Esophagus mucosa (tissue), 1 donor: ENCODE data around the gene NUP54. TPM values are rescaled to one million over a fixed set of nuclear protein-coding genes. Genes with fewer than 3 reads are reported as not detected.

Experiments used
- ATAC-seq: fragments of 200-7000 bp; cut with Tn5 transposase; one replicate; pipeline ENCODE4 v1.9.1; 2020
- total RNA-seq: library from RNA; stranded (reverse); gene quantifications from one replicate; pipeline ENCODE4 v1.2.4, GENCODE V29; 2023
- donor health status: DM: yes; HTN: yes; CAD: no.

NUP54 gene
- total RNA-seq, 1 donor from 2014 or later, result 31.7 TPM

DNA sequence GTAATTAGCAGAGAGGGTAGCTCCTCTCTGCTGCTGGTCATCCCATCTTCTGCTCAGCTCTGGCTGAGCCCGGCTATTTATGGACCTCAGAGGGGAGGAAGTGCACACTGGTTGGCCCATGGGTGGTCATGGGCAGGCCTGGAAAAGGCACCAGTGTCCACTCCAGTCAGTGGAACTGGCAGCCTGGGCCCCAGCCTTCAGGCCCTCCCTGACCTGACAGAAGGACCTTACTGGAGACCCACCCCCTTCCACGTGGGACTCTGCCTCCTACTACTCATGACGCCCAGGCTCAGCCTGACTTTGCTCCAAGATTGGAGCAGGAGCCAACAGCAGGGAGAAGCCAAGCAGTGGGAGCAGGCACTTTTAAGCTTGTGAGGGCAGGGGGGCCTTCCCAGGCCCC is 81.7 kb downstream of the NUP54 start:
- ATAC-seq, result no peak

Other genes with a start within 250 kb of the NUP54 start
- not detected for gene PPEF2, start 245.9 kb downstream of the NUP54 start, total RNA-seq
- gene NAAA, start 207.4 kb downstream of the NUP54 start, total RNA-seq, result 22.9 TPM
- gene SDAD1, start 157.5 kb downstream of the NUP54 start, total RNA-seq, result 27.5 TPM
- not detected for gene CXCL9, start 140.9 kb downstream of the NUP54 start, total RNA-seq
- 0.32 TPM for gene CXCL10, start 124.9 kb downstream of the NUP54 start, total RNA-seq
- 0.24 TPM for gene CXCL11, start 112.3 kb downstream of the NUP54 start, total RNA-seq
- gene ART3, start 73.7 kb downstream of the NUP54 start, total RNA-seq, result not detected
- gene SCARB2, start 65.4 kb upstream of the NUP54 start, total RNA-seq, result 70.0 TPM
- 0.20 TPM for gene FAM47E, start 103.3 kb upstream of the NUP54 start, total RNA-seq
- gene STBD1, start 158.3 kb upstream of the NUP54 start, total RNA-seq, result 2.9 TPM